HL-60 (cell line): Measurements from ENCODE around the gene AFAP1L2.

ENCODE experiments used
- DNase-seq, 2 experiments: peaks; one replicate each; pipeline ENCODE4 v3.0.0-alpha.2; 2010 to 2020; ENCODE audit warnings: low read depth in 1 of 2, low spot score in 1 of 2
- H3K27ac ChIP-seq: fragments of 250-450 bp; sonication (Bioruptor Pico); replicated peaks from 2 replicates; pipeline ENCODE4 v1.5.1; 2020; ENCODE audit warnings: mild to moderate bottlenecking, moderate library complexity
- H3K27me3 ChIP-seq: fragments of 250-450 bp; sonication (Bioruptor Pico); 2 replicates; pipeline ENCODE4 v1.5.1; 2021; ENCODE audit warnings: mild to moderate bottlenecking, moderate library complexity; ENCODE audit not compliant: insufficient read depth, poor library complexity, severe bottlenecking
- H3K4me3 ChIP-seq: replicated peaks from 2 replicates; pipeline ENCODE4 v1.5.1; 2011; ENCODE audit warnings: mild to moderate bottlenecking, control low read depth, low read length; ENCODE audit not compliant: insufficient read depth
- GABPA ChIP-seq: IDR thresholded peaks from 2 replicates; pipeline ENCODE4 v1.6.1; 2012; ENCODE audit warnings: low read depth
- POLR2AphosphoS5 ChIP-seq: IDR thresholded peaks from 2 replicates; pipeline ENCODE4 v1.6.1; 2012; ENCODE audit warnings: low read depth
- REST ChIP-seq: IDR thresholded peaks from 2 replicates; pipeline ENCODE4 v1.6.1; 2012; ENCODE audit warnings: low read depth; ENCODE audit not compliant: insufficient replicate concordance
- SPI1 ChIP-seq: IDR thresholded peaks from 2 replicates; pipeline ENCODE4 v1.6.1; 2012; ENCODE audit warnings: low read depth, mild to moderate bottlenecking, borderline replicate concordance
- TF ChIP-seq, protein P1 (sequence below): IDR thresholded peaks from one replicate; pipeline ENCODE4 v1.5.1; 2011; ENCODE audit warnings: low read length, control low read depth, inconsistent platforms; ENCODE audit not compliant: insufficient read depth

AFAP1L2 gene

GRCh38 chr10:114276066-114276465, 128.2 kb downstream of the AFAP1L2 start:
- DNase-seq = no peak
- H3K4me3 ChIP-seq = no peak overlapping the region
- H3K27me3 ChIP-seq = no peaks in the 10 kb centered on the region
- H3K27ac ChIP-seq = no peak overlapping the region
- TF ChIP-seq, protein P1, sequence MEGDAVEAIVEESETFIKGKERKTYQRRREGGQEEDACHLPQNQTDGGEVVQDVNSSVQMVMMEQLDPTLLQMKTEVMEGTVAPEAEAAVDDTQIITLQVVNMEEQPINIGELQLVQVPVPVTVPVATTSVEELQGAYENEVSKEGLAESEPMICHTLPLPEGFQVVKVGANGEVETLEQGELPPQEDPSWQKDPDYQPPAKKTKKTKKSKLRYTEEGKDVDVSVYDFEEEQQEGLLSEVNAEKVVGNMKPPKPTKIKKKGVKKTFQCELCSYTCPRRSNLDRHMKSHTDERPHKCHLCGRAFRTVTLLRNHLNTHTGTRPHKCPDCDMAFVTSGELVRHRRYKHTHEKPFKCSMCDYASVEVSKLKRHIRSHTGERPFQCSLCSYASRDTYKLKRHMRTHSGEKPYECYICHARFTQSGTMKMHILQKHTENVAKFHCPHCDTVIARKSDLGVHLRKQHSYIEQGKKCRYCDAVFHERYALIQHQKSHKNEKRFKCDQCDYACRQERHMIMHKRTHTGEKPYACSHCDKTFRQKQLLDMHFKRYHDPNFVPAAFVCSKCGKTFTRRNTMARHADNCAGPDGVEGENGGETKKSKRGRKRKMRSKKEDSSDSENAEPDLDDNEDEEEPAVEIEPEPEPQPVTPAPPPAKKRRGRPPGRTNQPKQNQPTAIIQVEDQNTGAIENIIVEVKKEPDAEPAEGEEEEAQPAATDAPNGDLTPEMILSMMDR = no peak
- no peak for TF ChIP-seq GABPA
- no peak for TF ChIP-seq SPI1
- TF ChIP-seq POLR2AphosphoS5 = no peak
- no peak for TF ChIP-seq REST

GRCh38 chr10:114274616-114275453, 129.5 kb downstream of the AFAP1L2 start:
- DNase-seq = no peak
- TF ChIP-seq, protein P1 = no peak
- TF ChIP-seq REST (no peak), SPI1 (no peak), GABPA (no peak), POLR2AphosphoS5 (no peak)
- H3K27me3 ChIP-seq = no peaks in the 10 kb centered on the region
- H3K27ac ChIP-seq = no peak overlapping the region
- H3K4me3 ChIP-seq = no peak overlapping the region

DNA sequence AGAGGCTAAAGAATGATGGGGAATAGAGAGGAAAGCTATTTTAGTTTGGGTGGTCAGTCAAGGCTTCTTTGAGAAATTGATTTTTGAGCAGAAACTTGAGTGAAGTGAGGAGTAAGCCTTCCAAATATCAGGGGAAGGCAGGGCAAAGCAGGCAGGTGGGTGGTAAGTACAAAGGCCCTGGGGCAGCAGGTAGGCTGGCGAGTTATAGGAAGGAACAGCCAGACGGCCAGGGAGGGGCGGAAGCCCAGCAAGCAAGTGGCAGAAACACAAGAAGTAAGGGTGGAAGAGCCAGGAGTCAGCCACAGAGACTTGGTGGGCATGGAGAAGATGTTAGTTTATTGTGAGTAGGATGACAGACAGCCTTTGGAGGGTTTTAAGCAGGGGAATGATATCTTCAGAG, 130.4 kb downstream of the AFAP1L2 start:
- no peak for DNase-seq
- Histone ChIP-seq H3K4me3 (no peak overlapping the region), H3K27me3 (no peaks in the 10 kb centered on the region), H3K27ac (no peak overlapping the region)
- TF ChIP-seq POLR2AphosphoS5 (no peak), GABPA (no peak), REST (no peak), SPI1 (no peak)
- TF ChIP-seq, protein P1 = no peak
